Vagina (tissue), 2 donors: ENCODE data around the gene NEK11. TPM values are rescaled to one million over a fixed set of nuclear protein-coding genes. Genes with fewer than 3 reads are reported as not detected.

Experiments used
- DNase-seq, 2 donors: peaks; one replicate each; pipeline ENCODE4 v3.0.0-alpha.2; 2017; ENCODE audit errors: extremely low spot score in 2 of 2
- H3K27ac ChIP-seq: fragments of 200-600 bp; sonication (generic); one replicate; pipeline ENCODE4 v1.5.1; 2019
- H3K27me3 ChIP-seq: fragments of 200-600 bp; sonication (generic); one replicate; pipeline ENCODE4 v1.5.1; 2019
- H3K36me3 ChIP-seq, 2 donors: fragments of 200-600 bp; sonication (generic); one replicate each; pipeline ENCODE4 v1.5.1; 2017 to 2019
- H3K4me1 ChIP-seq: fragments of 200-600 bp; sonication (generic); one replicate; pipeline ENCODE4 v1.5.1; 2019
- H3K4me3 ChIP-seq, 2 donors: fragments of 200-600 bp; sonication (generic); 1 replicate in 1 of 2; 2 replicates in 1 of 2; pipeline ENCODE4 v1.5.1; 2016 to 2019
- H3K9me3 ChIP-seq: fragments of 200-600 bp; sonication (generic); one replicate; pipeline ENCODE4 v1.5.1; 2019
- POLR2A ChIP-seq, 2 donors: fragments of 450-650 bp; IDR thresholded peaks; one replicate each; pipeline ENCODE4 v1.6.1; 2017; ENCODE audit warnings: antibody characterized with exemption in 2 of 2, mild to moderate bottlenecking in 2 of 2, moderate library complexity in 2 of 2
- POLR2AphosphoS5 ChIP-seq, 2 donors: sonication (generic); formaldehyde crosslinking; IDR thresholded peaks; one replicate each; pipeline ENCODE4 v1.9.0; 2017; ENCODE audit warnings: antibody characterized with exemption in 2 of 2, mild to moderate bottlenecking in 2 of 2, low read depth in 1 of 2; ENCODE audit not compliant: insufficient read depth in 1 of 2
- intact Hi-C: fragments of 100-400 bp; cut with DNase I; formaldehyde crosslinking; loops from one replicate; pipeline ENCODE4 v1.15.1; 2023
- total RNA-seq: library from RNA; depleted of rRNA; stranded (reverse); fragments of >200 nt; gene quantifications from one replicate; pipeline ENCODE4 v1.2.3, GENCODE V29; 2016
- TF ChIP-seq, protein P1 (sequence below), 3 experiments: fragments of 450-650 bp in 2 of 3; fragments of 200-600 bp in 1 of 3; sonication (generic) in 1 of 3; IDR thresholded peaks; one replicate each; pipeline ENCODE4 v1.5.1; 2017 to 2019; ENCODE audit warnings: antibody characterized with exemption in 3 of 3, mild to moderate bottlenecking in 2 of 3, moderate library complexity in 2 of 3

The NEK11 gene
- total RNA-seq, 1 donor from 2014 or later, result 8.6 TPM

GRCh38 chr3:131350506-131350905 is 323.8 kb downstream of the NEK11 start:
- TF ChIP-seq POLR2AphosphoS5 (IDR thresholded peaks at IDR 0.05; ENCODE audit: insufficient read depth in 1 of 2, low read depth in 1 of 2) (no peak), POLR2A (IDR thresholded peaks at IDR 0.05) (no peak)
- TF ChIP-seq, protein P1, sequence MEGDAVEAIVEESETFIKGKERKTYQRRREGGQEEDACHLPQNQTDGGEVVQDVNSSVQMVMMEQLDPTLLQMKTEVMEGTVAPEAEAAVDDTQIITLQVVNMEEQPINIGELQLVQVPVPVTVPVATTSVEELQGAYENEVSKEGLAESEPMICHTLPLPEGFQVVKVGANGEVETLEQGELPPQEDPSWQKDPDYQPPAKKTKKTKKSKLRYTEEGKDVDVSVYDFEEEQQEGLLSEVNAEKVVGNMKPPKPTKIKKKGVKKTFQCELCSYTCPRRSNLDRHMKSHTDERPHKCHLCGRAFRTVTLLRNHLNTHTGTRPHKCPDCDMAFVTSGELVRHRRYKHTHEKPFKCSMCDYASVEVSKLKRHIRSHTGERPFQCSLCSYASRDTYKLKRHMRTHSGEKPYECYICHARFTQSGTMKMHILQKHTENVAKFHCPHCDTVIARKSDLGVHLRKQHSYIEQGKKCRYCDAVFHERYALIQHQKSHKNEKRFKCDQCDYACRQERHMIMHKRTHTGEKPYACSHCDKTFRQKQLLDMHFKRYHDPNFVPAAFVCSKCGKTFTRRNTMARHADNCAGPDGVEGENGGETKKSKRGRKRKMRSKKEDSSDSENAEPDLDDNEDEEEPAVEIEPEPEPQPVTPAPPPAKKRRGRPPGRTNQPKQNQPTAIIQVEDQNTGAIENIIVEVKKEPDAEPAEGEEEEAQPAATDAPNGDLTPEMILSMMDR (IDR thresholded peaks at IDR 0.05), result no peak
- DNase-seq, result no peak
- no peak overlapping the region for H3K4me3 ChIP-seq
- H3K27me3 ChIP-seq, result no peaks in the 10 kb centered on the region
- H3K36me3 ChIP-seq, result no peaks in the 10 kb centered on the region
- no peak overlapping the region for H3K27ac ChIP-seq
- intact Hi-C loops, result no loop called here
- H3K9me3 ChIP-seq, result no peaks in the 10 kb centered on the region
- no peaks in the 10 kb centered on the region for H3K4me1 ChIP-seq

DNA sequence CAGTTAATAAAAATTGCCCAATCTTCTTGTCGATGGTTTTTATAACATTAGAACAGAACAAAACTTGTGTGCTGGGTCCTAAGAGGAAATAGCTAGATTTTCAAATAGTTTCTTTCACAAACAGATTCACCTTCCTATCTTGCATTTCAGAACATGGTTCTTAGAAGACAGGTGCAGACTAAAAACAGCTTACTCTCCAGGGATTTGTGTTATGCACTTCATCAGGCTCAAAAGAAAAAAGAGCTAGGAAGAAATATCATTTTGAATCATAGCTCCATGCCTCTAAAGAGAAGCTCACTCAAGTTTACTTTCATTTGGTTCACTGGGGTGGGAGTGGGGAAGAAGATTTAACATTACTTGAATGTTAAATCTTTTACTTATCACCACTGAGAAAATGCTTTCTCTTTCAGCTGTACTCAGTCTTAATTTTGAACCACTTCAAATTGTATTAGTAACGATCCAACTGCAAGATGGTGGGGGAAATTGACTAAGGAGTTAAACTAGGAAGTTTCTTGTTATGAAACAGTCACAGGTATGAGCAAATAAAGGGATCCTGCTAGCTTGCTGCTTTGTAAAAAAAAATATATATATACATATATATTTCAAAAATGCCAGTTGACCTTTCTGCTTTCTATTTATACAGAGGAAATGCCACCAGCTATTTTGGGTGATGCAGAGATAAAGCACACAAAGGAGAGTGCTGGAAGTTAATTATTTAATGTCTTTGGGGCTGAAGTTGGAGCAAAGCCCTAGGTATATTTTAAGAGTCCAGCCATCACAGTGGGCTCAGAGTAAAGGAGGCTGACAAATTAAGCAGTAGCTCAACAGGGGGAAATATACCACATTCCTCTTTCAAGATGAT is 326.6 kb downstream of the NEK11 start:
- DNase-seq, result no peak
- H3K27ac ChIP-seq, result no peak overlapping the region

GRCh38 chr3:131353986-131354385 is 327.3 kb downstream of the NEK11 start:
- H3K9me3 ChIP-seq, result no peaks in the 10 kb centered on the region
- TF ChIP-seq POLR2A (IDR thresholded peaks at IDR 0.05) (no peak), POLR2AphosphoS5 (IDR thresholded peaks at IDR 0.05; ENCODE audit: insufficient read depth in 1 of 2, low read depth in 1 of 2) (no peak)
- TF ChIP-seq, protein P1 (IDR thresholded peaks at IDR 0.05), result no peak
- intact Hi-C loops, result no loop called here
- no peak overlapping the region for H3K4me3 ChIP-seq
- H3K36me3 ChIP-seq, result no peaks in the 10 kb centered on the region
- no peak overlapping the region for H3K27ac ChIP-seq
- H3K4me1 ChIP-seq, result no peaks in the 10 kb centered on the region
- no peak for DNase-seq
- no peaks in the 10 kb centered on the region for H3K27me3 ChIP-seq

More for the DNA sequence above, 326.6 kb downstream of the NEK11 start:
- Histone ChIP-seq H3K4me1 (no peaks in the 10 kb centered on the region), H3K9me3 (no peaks in the 10 kb centered on the region), H3K36me3 (no peaks in the 10 kb centered on the region), H3K27me3 (no peaks in the 10 kb centered on the region), H3K4me3 (no peak overlapping the region)
- intact Hi-C loops, result no loop called here
- TF ChIP-seq, protein P1 (IDR thresholded peaks at IDR 0.05), result no peak
- TF ChIP-seq POLR2A (IDR thresholded peaks at IDR 0.05) (no peak), POLR2AphosphoS5 (IDR thresholded peaks at IDR 0.05; ENCODE audit: insufficient read depth in 1 of 2, low read depth in 1 of 2) (no peak)

GRCh38 chr3:131356006-131356595 is 329.4 kb downstream of the NEK11 start:
- no peak for DNase-seq
- Histone ChIP-seq H3K4me3 (no peak overlapping the region), H3K9me3 (no peaks in the 10 kb centered on the region), H3K27ac (no peak overlapping the region), H3K27me3 (no peaks in the 10 kb centered on the region), H3K36me3 (no peaks in the 10 kb centered on the region), H3K4me1 (no peaks in the 10 kb centered on the region)
- intact Hi-C loops, result no loop called here
- TF ChIP-seq POLR2AphosphoS5 (IDR thresholded peaks at IDR 0.05; ENCODE audit: insufficient read depth in 1 of 2, low read depth in 1 of 2) (no peak), POLR2A (IDR thresholded peaks at IDR 0.05) (no peak)
- TF ChIP-seq, protein P1 (IDR thresholded peaks at IDR 0.05), result no peak

GRCh38 chr3:131357275-131357674 is 330.6 kb downstream of the NEK11 start:
- intact Hi-C loops, result no loop called here
- TF ChIP-seq, protein P1 (IDR thresholded peaks at IDR 0.05), result no peak
- no peak for TF ChIP-seq POLR2A (IDR thresholded peaks at IDR 0.05)
- TF ChIP-seq POLR2AphosphoS5 (IDR thresholded peaks at IDR 0.05; ENCODE audit: insufficient read depth in 1 of 2, low read depth in 1 of 2), result no peak
- no peaks in the 10 kb centered on the region for H3K9me3 ChIP-seq
- DNase-seq, result no peak
- H3K4me3 ChIP-seq, result no peak overlapping the region
- H3K27ac ChIP-seq, result no peak overlapping the region
- H3K36me3 ChIP-seq, result no peaks in the 10 kb centered on the region
- no peaks in the 10 kb centered on the region for H3K27me3 ChIP-seq
- peaks cover 9% of the 10 kb centered on the region for H3K4me1 ChIP-seq
